SK-N-MC (cell line): Measurements from ENCODE around the gene FLVCR1.
"Not testable (repeated sequence)": the region's sequence is repeated elsewhere in the genome, so short reads cannot be mapped to it uniquely, and the experiment has no call there.

Source experiments
- DNase-seq: peaks from one replicate; pipeline ENCODE4 v3.0.0-alpha.2; 2011; ENCODE audit warnings: low read depth, low spot score
- H3K27ac ChIP-seq: fragments of 200-600 bp; sonication (generic); 2 replicates; pipeline ENCODE4 v1.5.1; 2016; ENCODE audit warnings: mixed run types
- H3K36me3 ChIP-seq: fragments of 200-600 bp; sonication (generic); 2 replicates; pipeline ENCODE4 v1.6.1; 2017; ENCODE audit warnings: antibody characterized with exemption, low read length, mixed read lengths; ENCODE audit not compliant: insufficient read depth
- H3K4me3 ChIP-seq: fragments of 200-600 bp; sonication (generic); 2 replicates; pipeline ENCODE4 v1.5.1; 2016
- H3K9ac ChIP-seq: fragments of 200-600 bp; sonication (generic); 2 replicates; pipeline ENCODE4 v1.8.0; 2017; ENCODE audit warnings: mixed run types, mixed read lengths; ENCODE audit not compliant: insufficient read length
- H3K9me3 ChIP-seq: fragments of 200-600 bp; sonication (generic); 2 replicates; pipeline ENCODE4 v1.6.1; 2017; ENCODE audit warnings: low read depth, mild to moderate bottlenecking, antibody characterized with exemption, low read length, moderate library complexity, mixed read lengths
- EZH2 ChIP-seq: fragments of 200-600 bp; sonication (generic); IDR thresholded peaks from one replicate; pipeline ENCODE4 v1.6.1; 2017; ENCODE audit warnings: antibody characterized with exemption
- FOXP2 ChIP-seq: optimal IDR thresholded peaks from 2 replicates; pipeline ENCODE3; 2011; ENCODE audit warnings: mild to moderate bottlenecking, moderate library complexity; ENCODE audit not compliant: insufficient read depth; ENCODE audit errors: extremely low read length, control extremely low read depth
- POLR2AphosphoS5 ChIP-seq: IDR thresholded peaks from 2 replicates; pipeline ENCODE4 v1.6.1; 2012; ENCODE audit warnings: mild to moderate bottlenecking, low read depth, low read length, borderline replicate concordance

FLVCR1 gene

GRCh38 chr1:212873518-212873917, 15.4 kb downstream of the FLVCR1 start:
- Histone ChIP-seq H3K27ac (no peak overlapping the region), H3K36me3 (peaks cover 36% of the 10 kb centered on the region), H3K9ac (no peak overlapping the region), H3K4me3 (no peak overlapping the region), H3K9me3 (no peaks in the 10 kb centered on the region)
- DNase-seq: no peak
- TF ChIP-seq EZH2: no peak
- no peak for TF ChIP-seq FOXP2
- TF ChIP-seq POLR2AphosphoS5: no peak

DNA sequence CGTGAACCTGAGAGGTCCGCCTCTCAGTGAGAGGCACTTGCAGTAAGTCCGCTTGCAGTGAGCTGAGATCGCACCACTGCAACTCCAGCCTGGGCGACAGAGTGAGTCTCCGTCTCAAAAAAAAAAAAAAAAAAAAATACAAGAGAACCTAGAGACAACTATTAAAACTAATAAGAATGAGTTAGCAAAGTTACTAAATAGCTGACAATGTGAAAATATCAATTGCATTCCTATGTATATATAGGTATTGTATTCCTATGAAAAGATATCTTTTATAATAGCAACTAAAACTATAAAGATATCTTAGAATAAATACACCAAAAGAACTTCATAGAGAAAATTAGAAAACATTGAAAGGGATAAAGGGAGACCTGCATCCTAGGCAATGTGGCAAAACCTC, 20.3 kb downstream of the FLVCR1 start:
- no peaks in the 10 kb centered on the region for H3K9me3 ChIP-seq
- H3K4me3 ChIP-seq: no peak overlapping the region
- H3K36me3 ChIP-seq: peaks cover 27% of the 10 kb centered on the region
- TF ChIP-seq FOXP2: no peak
- no peak for TF ChIP-seq EZH2
- no peak for TF ChIP-seq POLR2AphosphoS5
- no peak overlapping the region for H3K27ac ChIP-seq
- DNase-seq: no peak
- H3K9ac ChIP-seq: no peak overlapping the region

GRCh38 chr1:212879947-212880690, 22.0 kb downstream of the FLVCR1 start:
- no peak overlapping the region for H3K9ac ChIP-seq
- peaks cover 23% of the 10 kb centered on the region for H3K36me3 ChIP-seq
- no peaks in the 10 kb centered on the region for H3K9me3 ChIP-seq
- TF ChIP-seq FOXP2: no peak
- TF ChIP-seq POLR2AphosphoS5: no peak
- TF ChIP-seq EZH2: no peak
- H3K4me3 ChIP-seq: no peak overlapping the region
- H3K27ac ChIP-seq: no peak overlapping the region
- no peak for DNase-seq

DNA sequence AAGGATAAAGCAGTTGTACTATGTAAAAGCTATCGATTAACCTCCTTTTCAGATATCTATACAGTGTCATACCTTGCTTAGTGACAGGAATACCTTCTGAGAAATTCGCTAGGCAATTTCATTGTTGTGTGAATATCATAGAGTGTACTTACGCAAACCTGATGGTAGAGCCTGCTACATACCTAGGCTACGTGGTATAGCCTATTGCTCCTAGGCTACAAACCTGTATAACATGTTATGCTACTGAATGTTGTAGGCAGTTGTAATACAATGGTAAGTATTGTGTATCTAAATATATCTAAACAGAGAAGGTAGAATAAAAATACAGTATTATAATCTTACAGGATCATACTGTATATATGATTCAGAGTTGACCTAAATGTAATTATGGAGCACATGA, 26.5 kb downstream of the FLVCR1 start:
- Histone ChIP-seq H3K36me3 (peaks cover 46% of the 10 kb centered on the region), H3K9me3 (no peaks in the 10 kb centered on the region), H3K4me3 (no peak overlapping the region), H3K27ac (no peak overlapping the region), H3K9ac (no peak overlapping the region)
- DNase-seq: no peak
- TF ChIP-seq POLR2AphosphoS5: no peak
- TF ChIP-seq FOXP2: no peak
- TF ChIP-seq EZH2: no peak

DNA sequence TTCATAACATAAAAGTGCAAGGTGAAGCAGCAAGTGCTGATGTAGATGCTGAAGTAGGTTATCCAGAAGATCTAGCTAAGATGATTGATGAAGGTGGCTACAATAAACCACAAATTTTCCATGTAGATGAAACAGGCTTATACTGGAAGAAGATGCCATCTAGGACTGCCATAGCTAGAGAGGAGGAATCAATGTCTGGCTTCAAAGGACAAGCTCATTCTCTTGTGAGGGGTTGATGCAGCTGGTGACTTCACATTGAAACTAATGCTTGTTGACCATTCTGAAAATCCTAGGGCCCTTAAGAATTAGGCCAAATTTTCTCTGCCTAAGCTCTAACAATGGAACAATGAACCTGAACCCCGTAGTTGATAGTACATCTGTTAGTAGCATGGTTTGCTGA, 34.0 kb downstream of the FLVCR1 start:
- DNase-seq: no peak
- no peaks in the 10 kb centered on the region for H3K9me3 ChIP-seq
- TF ChIP-seq FOXP2 (no peak), POLR2AphosphoS5 (no peak), EZH2 (no peak)
- no peak overlapping the region for H3K9ac ChIP-seq
- no peak overlapping the region for H3K27ac ChIP-seq
- H3K4me3 ChIP-seq: no peak overlapping the region
- H3K36me3 ChIP-seq: peaks cover 73% of the 10 kb centered on the region

DNA sequence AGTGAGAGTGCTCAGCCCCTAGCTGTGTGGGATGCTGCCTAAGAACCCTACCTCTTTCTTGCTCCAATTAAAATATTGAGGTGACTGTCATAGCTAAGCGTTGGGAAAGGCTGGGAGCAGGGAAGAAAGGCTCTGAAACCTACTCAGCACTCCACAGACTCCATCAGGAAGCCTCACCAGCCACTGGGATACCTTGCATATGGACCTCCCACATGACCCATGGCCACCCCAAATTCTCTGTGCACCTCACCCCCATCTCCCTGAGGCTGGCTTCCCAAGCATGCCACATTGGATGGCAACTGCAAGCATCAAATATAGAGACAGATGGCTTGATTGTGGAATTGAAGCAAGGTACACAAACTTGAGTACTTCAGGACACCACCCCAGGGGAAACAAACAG, 41.8 kb downstream of the FLVCR1 start:
- H3K9ac ChIP-seq: no peak overlapping the region
- no peak overlapping the region for H3K27ac ChIP-seq
- DNase-seq: no peak
- H3K36me3 ChIP-seq: peaks cover 41% of the 10 kb centered on the region
- no peaks in the 10 kb centered on the region for H3K9me3 ChIP-seq
- TF ChIP-seq EZH2: no peak
- no peak for TF ChIP-seq FOXP2
- TF ChIP-seq POLR2AphosphoS5: no peak
- H3K4me3 ChIP-seq: no peak overlapping the region

DNA sequence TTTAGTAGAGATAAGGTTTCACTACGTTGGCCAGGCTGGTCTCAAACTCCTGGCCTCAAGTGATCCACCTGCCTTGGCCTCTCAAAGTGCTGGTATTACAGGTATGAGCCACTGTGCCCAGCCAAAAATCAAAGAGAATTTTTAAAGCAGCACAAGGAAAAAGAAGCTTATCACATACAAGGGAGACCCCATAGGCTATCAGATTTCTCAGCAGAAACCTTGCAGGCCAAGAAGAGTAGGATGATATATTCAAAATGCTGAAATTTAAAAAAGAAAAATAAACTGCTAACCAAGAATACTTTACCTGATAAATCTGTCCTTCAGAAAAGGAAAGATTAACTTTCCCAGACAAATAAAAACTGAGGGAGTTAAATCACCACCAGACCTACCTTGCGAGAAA, 43.2 kb downstream of the FLVCR1 start:
- Histone ChIP-seq H3K36me3 (peaks cover 27% of the 10 kb centered on the region), H3K27ac (no peak overlapping the region), H3K4me3 (no peak overlapping the region), H3K9ac (no peak overlapping the region), H3K9me3 (no peaks in the 10 kb centered on the region)
- DNase-seq: no peak
- no peak for TF ChIP-seq FOXP2
- TF ChIP-seq POLR2AphosphoS5: no peak
- TF ChIP-seq EZH2: no peak

DNA sequence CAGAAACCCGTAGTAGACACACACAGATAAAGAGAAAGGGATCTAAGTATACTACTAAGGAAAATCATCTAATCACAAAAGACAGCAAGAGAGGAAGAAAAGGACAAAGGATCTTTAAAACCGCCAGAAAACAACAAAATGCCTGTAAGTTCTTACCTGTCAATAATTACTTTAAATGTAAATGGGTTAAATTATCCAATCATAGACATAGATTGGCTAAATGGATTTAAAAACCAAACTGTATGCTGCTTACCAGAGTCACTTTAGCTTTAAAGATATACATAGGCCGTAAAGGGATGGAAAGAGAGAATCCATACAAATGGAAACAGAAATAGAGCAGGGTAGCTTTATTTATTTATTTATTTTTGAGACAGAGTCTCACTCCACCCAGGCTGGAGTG, 44.0 kb downstream of the FLVCR1 start:
- TF ChIP-seq EZH2: no peak
- no peak for TF ChIP-seq POLR2AphosphoS5
- TF ChIP-seq FOXP2: no peak
- Histone ChIP-seq H3K9ac (no peak overlapping the region), H3K9me3 (no peaks in the 10 kb centered on the region), H3K27ac (no peak overlapping the region), H3K36me3 (peaks cover 24% of the 10 kb centered on the region), H3K4me3 (no peak overlapping the region)
- DNase-seq: no peak

DNA sequence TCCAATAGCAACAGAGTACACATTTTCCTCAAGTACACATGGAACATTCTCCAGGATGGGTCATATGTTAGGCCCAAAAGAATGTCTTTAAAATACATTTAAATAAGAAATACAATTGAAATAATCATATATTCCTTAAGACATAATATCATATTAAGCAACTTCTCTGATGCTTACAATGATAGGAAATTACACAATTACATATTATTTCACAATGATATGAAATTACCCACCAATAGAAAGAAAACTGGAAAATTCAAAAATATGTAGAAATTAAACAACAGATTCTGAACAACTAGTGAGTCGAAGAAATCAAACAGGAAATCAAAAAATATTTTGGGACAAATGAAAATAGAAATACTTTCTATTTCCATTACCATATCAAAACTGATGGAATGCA, 45.6 kb downstream of the FLVCR1 start:
- peaks cover 10% of the 10 kb centered on the region for H3K36me3 ChIP-seq

GRCh38 chr1:212908071-212908470, 50.0 kb downstream of the FLVCR1 start:
- not testable (repeated sequence) for H3K36me3 ChIP-seq, H3K4me3 ChIP-seq, DNase-seq, H3K9ac ChIP-seq, H3K9me3 ChIP-seq, H3K27ac ChIP-seq

More for the DNA sequence above, 45.6 kb downstream of the FLVCR1 start:
- no peaks in the 10 kb centered on the region for H3K9me3 ChIP-seq
- H3K4me3 ChIP-seq: no peak overlapping the region
- no peak overlapping the region for H3K27ac ChIP-seq
- DNase-seq: no peak
- H3K9ac ChIP-seq: no peak overlapping the region
- TF ChIP-seq POLR2AphosphoS5 (no peak), FOXP2 (no peak), EZH2 (no peak)
